B cell (primary cell): ENCODE results near the gene MFAP2.

Source experiments
- EZH2 ChIP-seq: IDR thresholded peaks from 2 replicates; pipeline ENCODE4 v1.6.1; 2012; ENCODE audit warnings: borderline replicate concordance, low read depth, mild to moderate bottlenecking, moderate library complexity, low read length; ENCODE audit not compliant: insufficient read depth, poor library complexity, severe bottlenecking
- TF ChIP-seq, protein P1 (sequence below): fragments of 200-600 bp; IDR thresholded peaks from one replicate; pipeline ENCODE4 v1.8.0; 2022; ENCODE audit warnings: antibody characterized with exemption, mild to moderate bottlenecking

DNA sequence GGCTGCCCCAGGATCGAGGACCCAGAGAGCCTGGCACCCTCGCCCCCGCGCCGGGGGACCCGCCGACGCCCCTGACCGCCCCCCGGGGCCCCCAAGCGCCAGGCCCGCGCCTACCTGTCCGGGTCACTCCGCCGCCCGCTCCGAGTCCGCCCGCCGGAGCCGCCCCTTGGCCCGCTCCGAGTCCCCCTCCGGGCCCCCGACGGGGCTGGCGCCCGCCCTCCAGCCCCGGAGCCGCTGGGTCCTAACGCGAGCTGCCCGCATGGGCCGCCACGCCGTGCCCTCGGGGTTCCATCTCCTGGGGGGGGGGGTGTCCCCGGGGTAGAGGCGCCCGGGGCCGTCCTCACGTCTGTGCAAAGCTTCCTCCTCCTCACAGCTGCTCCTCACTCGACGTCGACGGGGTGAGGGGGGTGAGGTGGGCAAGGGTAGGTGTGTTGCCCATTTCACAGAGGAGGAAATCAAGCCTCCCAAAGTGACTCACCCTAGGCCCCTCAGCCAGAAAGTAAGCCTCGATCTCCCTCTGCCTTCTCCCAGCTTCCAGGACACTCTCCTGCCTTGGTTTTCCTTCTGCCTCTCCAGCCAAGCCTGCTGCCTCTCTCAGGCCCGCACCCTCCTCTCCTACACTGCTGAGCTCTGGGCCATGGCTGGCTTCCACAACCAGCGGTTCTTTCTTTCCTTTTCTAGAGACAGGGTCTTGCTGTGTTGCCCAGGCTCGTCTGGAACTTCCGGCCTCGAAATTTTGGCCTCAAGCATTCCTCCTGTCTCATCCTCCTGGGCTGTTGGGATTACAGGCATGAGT is at the start of gene MFAP2:
- TF ChIP-seq, protein P1, sequence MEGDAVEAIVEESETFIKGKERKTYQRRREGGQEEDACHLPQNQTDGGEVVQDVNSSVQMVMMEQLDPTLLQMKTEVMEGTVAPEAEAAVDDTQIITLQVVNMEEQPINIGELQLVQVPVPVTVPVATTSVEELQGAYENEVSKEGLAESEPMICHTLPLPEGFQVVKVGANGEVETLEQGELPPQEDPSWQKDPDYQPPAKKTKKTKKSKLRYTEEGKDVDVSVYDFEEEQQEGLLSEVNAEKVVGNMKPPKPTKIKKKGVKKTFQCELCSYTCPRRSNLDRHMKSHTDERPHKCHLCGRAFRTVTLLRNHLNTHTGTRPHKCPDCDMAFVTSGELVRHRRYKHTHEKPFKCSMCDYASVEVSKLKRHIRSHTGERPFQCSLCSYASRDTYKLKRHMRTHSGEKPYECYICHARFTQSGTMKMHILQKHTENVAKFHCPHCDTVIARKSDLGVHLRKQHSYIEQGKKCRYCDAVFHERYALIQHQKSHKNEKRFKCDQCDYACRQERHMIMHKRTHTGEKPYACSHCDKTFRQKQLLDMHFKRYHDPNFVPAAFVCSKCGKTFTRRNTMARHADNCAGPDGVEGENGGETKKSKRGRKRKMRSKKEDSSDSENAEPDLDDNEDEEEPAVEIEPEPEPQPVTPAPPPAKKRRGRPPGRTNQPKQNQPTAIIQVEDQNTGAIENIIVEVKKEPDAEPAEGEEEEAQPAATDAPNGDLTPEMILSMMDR: no peak
- TF ChIP-seq EZH2: no peak
